ENCODE measurements around the gene ZFAND3. TPM values are rescaled to one million over a fixed set of nuclear protein-coding genes. Genes with fewer than 3 reads are reported as not detected.
"Not testable (repeated sequence)": the region's sequence is repeated elsewhere in the genome, so short reads cannot be mapped to it uniquely, and the experiment has no call there.

ZFAND3 gene
- total RNA-seq, 3 donors from 2014 or later, result 34.1 to 53.0 (median 36.0) TPM

DNA sequence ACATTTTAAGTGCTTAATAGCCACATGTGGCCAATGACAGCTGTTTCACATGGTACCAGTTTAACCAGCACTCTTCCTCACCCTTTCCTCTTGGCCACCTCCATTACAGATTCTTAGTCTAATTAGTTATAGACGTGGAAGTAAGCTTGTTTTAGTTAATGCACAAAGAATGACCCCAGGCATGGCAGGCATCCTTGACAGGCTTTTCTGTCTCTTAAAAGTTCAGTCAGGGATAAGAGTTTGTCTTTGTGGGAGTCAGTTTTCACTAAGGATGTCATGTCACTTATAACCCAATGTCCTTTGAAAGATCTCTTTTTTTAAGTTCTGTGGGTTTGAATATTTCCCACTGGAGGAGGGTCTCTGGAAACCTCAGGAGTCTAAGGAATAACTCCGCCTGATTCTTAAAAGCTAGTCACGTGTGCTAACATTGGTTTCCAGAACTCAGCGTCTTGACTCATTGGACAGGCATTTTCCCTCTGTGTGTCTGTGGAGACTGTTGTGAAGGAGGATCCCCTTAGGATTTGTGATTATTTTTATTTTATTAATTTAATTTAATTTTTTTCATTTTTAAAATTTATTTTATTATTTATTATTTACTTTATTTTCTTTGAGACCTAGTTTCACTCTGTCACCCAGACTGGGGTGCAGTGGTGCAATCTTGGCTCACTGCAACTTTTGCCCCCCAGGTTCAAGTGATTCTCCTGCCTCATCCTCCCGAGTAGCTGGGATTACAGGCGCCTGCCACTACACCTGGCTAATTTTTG lies 171.4 kb downstream of the ZFAND3 start:
- no peak for TF ChIP-seq POLR2A (IDR thresholded peaks at IDR 0.05)
- TF ChIP-seq, protein P1, sequence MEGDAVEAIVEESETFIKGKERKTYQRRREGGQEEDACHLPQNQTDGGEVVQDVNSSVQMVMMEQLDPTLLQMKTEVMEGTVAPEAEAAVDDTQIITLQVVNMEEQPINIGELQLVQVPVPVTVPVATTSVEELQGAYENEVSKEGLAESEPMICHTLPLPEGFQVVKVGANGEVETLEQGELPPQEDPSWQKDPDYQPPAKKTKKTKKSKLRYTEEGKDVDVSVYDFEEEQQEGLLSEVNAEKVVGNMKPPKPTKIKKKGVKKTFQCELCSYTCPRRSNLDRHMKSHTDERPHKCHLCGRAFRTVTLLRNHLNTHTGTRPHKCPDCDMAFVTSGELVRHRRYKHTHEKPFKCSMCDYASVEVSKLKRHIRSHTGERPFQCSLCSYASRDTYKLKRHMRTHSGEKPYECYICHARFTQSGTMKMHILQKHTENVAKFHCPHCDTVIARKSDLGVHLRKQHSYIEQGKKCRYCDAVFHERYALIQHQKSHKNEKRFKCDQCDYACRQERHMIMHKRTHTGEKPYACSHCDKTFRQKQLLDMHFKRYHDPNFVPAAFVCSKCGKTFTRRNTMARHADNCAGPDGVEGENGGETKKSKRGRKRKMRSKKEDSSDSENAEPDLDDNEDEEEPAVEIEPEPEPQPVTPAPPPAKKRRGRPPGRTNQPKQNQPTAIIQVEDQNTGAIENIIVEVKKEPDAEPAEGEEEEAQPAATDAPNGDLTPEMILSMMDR (IDR thresholded peaks at IDR 0.05), result no peak
- no peak for TF ChIP-seq POLR2AphosphoS5 (IDR thresholded peaks at IDR 0.05)
- Histone ChIP-seq H3K4me1 (no peaks in the 10 kb centered on the region), H3K9me3 (no peaks in the 10 kb centered on the region), H3K27me3 (no peaks in the 10 kb centered on the region), H3K36me3 (no peaks in the 10 kb centered on the region), H3K4me3 (no peak overlapping the region), H3K27ac (peak overlapping the region; percentile 28 to 36)
- no peak for DNase-seq (ENCODE audit: low spot score in 2 of 2)
- intact Hi-C loops (cut with DNase I; ENCODE audit: low total_unique reads), result no loop called here

DNA sequence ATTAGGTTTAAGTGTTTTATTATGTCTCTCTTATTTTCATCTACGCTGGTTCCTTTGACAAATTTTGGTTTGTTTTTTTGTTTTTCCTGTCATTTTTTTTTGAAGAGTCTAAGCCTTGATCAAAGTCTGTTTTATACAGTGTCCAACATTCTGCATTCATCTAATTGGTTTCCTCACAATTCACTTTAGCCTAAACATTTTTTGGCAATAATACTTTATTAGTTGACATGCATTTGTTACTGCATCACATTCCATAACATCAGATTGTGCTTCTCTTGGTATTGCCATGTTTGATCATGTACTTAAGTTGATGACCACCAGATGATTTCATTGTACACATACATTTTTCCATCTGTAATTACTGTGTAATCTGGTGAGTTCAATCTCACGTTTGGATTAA lies 173.2 kb downstream of the ZFAND3 start:
- Histone ChIP-seq H3K27ac (no peak overlapping the region), H3K9me3 (no peaks in the 10 kb centered on the region), H3K4me1 (no peaks in the 10 kb centered on the region), H3K36me3 (no peaks in the 10 kb centered on the region), H3K4me3 (no peak overlapping the region), H3K27me3 (no peaks in the 10 kb centered on the region)
- TF ChIP-seq POLR2A (IDR thresholded peaks at IDR 0.05), result no peak
- TF ChIP-seq, protein P1 (IDR thresholded peaks at IDR 0.05), result no peak
- no peak for TF ChIP-seq POLR2AphosphoS5 (IDR thresholded peaks at IDR 0.05)
- no peak for DNase-seq (ENCODE audit: low spot score in 2 of 2)
- intact Hi-C loops (cut with DNase I; ENCODE audit: low total_unique reads), result no loop called here

DNA sequence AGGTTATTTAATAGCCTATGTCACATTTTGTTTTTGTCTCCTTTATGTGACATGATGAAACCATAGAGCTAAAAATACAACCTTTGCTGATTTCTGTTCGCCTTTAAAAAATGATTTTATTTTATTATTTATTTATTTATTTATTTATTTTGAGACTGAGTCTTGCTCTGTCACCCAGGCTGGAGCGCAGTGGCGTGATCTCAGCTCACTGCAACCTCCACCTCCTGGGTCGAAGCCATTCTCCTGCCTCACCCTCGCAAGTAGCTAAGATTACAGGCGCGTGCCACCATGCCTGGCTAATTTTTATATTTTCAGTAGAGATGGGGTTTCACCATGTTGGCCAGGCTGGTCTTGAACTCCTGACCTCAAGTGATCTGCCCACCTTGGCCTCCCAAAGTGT lies 173.7 kb downstream of the ZFAND3 start:
- H3K27ac ChIP-seq; intact Hi-C loops (cut with DNase I; ENCODE audit: low total_unique reads); H3K9me3 ChIP-seq; H3K27me3 ChIP-seq; H3K4me3 ChIP-seq; H3K36me3 ChIP-seq; DNase-seq (ENCODE audit: low spot score in 2 of 2); H3K4me1 ChIP-seq: not testable (repeated sequence)

GRCh38 chr6:37993596-37993995 lies 174.1 kb downstream of the ZFAND3 start:
- DNase-seq (ENCODE audit: low spot score in 2 of 2), result no peak
- Histone ChIP-seq H3K9me3 (no peaks in the 10 kb centered on the region), H3K4me3 (no peak overlapping the region), H3K27ac (no peak overlapping the region), H3K36me3 (no peaks in the 10 kb centered on the region), H3K4me1 (no peaks in the 10 kb centered on the region), H3K27me3 (no peaks in the 10 kb centered on the region)
- intact Hi-C loops (cut with DNase I; ENCODE audit: low total_unique reads), result no loop called here
- TF ChIP-seq POLR2A (IDR thresholded peaks at IDR 0.05) (no peak), POLR2AphosphoS5 (IDR thresholded peaks at IDR 0.05) (no peak)
- TF ChIP-seq, protein P1 (IDR thresholded peaks at IDR 0.05), result no peak

DNA sequence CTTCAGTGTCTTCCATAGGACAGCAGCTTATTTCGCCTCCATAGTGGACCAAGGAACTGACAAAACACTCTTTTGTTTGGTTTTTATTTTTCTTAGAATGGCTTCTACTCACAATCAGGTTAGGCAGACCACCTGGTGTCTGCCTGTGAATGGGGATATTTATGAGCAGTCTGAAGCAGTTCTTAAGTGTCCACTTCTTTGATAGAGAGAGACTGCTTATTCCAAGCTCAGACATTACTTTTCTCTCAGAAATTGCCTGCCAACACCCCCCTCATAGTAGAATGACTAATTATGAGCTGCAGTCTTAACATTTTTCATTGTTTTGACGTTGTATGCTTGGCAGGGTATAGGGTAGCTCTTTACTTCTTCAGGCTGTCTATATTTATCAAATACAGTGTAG lies 174.7 kb downstream of the ZFAND3 start:
- H3K9me3 ChIP-seq, result no peaks in the 10 kb centered on the region
- H3K4me3 ChIP-seq, result no peak overlapping the region
- no peaks in the 10 kb centered on the region for H3K4me1 ChIP-seq
- intact Hi-C loops (cut with DNase I; ENCODE audit: low total_unique reads), result no loop called here
- H3K27ac ChIP-seq, result no peak overlapping the region
- no peak for DNase-seq (ENCODE audit: low spot score in 2 of 2)
- H3K36me3 ChIP-seq, result no peaks in the 10 kb centered on the region
- H3K27me3 ChIP-seq, result no peaks in the 10 kb centered on the region
- TF ChIP-seq, protein P1 (IDR thresholded peaks at IDR 0.05), result no peak
- no peak for TF ChIP-seq POLR2AphosphoS5 (IDR thresholded peaks at IDR 0.05)
